Astrocyte (in vitro differentiated cells and primary cell): Measurements from ENCODE around the gene NPAS3. TPM values are rescaled to one million over a fixed set of nuclear protein-coding genes. Genes with fewer than 3 reads are reported as not detected.
A peak's percentile ranks its signal among the peaks of the same experiment; 100 is the strongest.

Experiments
- DNase-seq: peaks from one replicate; pipeline ENCODE4 v3.0.0-alpha.2; 2010; ENCODE audit warnings: low read depth
- FAIRE-seq: peaks from 2 replicates; lab custom pipeline; 2011; peaks lifted over from hg19 to GRCh38; lab: Jason Lieb, UNC
- H2AFZ ChIP-seq: 2 replicates; pipeline ENCODE4 v1.6.0; 2012; ENCODE audit warnings: low read depth, low read length, inconsistent platforms
- H3K27ac ChIP-seq: 2 replicates; pipeline ENCODE4 v1.5.1; 2011; ENCODE audit warnings: low read depth, low read length, inconsistent platforms
- H3K27me3 ChIP-seq: 2 replicates; pipeline ENCODE4 v1.6.0; 2011; ENCODE audit warnings: low read length, inconsistent platforms; ENCODE audit not compliant: insufficient read depth
- H3K36me3 ChIP-seq: 2 replicates; pipeline ENCODE4 v1.5.1; 2011; ENCODE audit warnings: low read length, inconsistent platforms; ENCODE audit not compliant: insufficient read depth
- H3K4me1 ChIP-seq: 2 replicates; pipeline ENCODE4 v1.5.1; 2011; ENCODE audit warnings: low read length, inconsistent platforms; ENCODE audit not compliant: insufficient read depth
- H3K4me2 ChIP-seq: 2 replicates; pipeline ENCODE4 v1.6.0; 2012; ENCODE audit warnings: low read length, inconsistent platforms
- H3K4me3 ChIP-seq: 2 replicates; pipeline ENCODE4 v1.5.1; 2011; ENCODE audit warnings: low read depth, mild to moderate bottlenecking, low read length, inconsistent platforms; ENCODE audit not compliant: insufficient read depth
- H3K79me2 ChIP-seq: 2 replicates; pipeline ENCODE4 v1.6.0; 2012; ENCODE audit warnings: mild to moderate bottlenecking, low read length, inconsistent platforms; ENCODE audit not compliant: insufficient read depth
- H3K9ac ChIP-seq: 2 replicates; pipeline ENCODE4 v1.6.0; 2012; ENCODE audit warnings: mild to moderate bottlenecking, low read length, inconsistent platforms
- H3K9me3 ChIP-seq: 2 replicates; pipeline ENCODE4 v1.5.1; 2012; ENCODE audit warnings: low read depth, mild to moderate bottlenecking, low read length, inconsistent platforms; ENCODE audit not compliant: insufficient read depth
- H4K20me1 ChIP-seq: 2 replicates; pipeline ENCODE4 v1.6.0; 2012; ENCODE audit warnings: low read length, inconsistent platforms; ENCODE audit not compliant: insufficient read depth
- H3K27ac Mint-ChIP-seq: one replicate; pipeline ENCODE4 v1.8.0; 2021; ENCODE audit warnings: mild to moderate bottlenecking, mixed read lengths; ENCODE audit not compliant: unreplicated experiment
- H3K27me3 Mint-ChIP-seq: one replicate; pipeline ENCODE4 v1.8.0; 2021; ENCODE audit warnings: low read depth, mixed read lengths; ENCODE audit not compliant: unreplicated experiment
- H3K36me3 Mint-ChIP-seq: one replicate; pipeline ENCODE4 v1.8.0; 2021; ENCODE audit warnings: low read depth, mixed read lengths; ENCODE audit not compliant: unreplicated experiment
- H3K4me1 Mint-ChIP-seq: one replicate; pipeline ENCODE4 v1.8.0; 2021; ENCODE audit warnings: low read depth, mixed read lengths; ENCODE audit not compliant: unreplicated experiment
- H3K4me3 Mint-ChIP-seq: one replicate; pipeline ENCODE4 v1.8.0; 2021; ENCODE audit warnings: mild to moderate bottlenecking, moderate library complexity, mixed read lengths; ENCODE audit not compliant: unreplicated experiment
- H3K9me3 Mint-ChIP-seq: one replicate; pipeline ENCODE4 v1.8.0; 2021; ENCODE audit warnings: mild to moderate bottlenecking, mixed read lengths; ENCODE audit not compliant: unreplicated experiment
- EZH2 ChIP-seq: IDR thresholded peaks from 2 replicates; pipeline ENCODE4 v1.6.1; 2012; ENCODE audit warnings: mild to moderate bottlenecking, low read length, inconsistent platforms; ENCODE audit not compliant: insufficient read depth
- total RNA-seq: library from RNA; stranded (reverse); gene quantifications from 2 replicates; pipeline ENCODE4 v1.2.1, GENCODE V29; 2021
- TF ChIP-seq, protein P1 (sequence below): IDR thresholded peaks from 2 replicates; pipeline ENCODE4 v1.5.1; 2011; ENCODE audit warnings: low read depth, mild to moderate bottlenecking, inconsistent platforms, low read length, moderate library complexity; ENCODE audit not compliant: insufficient read depth

Gene NPAS3
- total RNA-seq, 1 donor from 2014 or later: 2.6 TPM

DNA sequence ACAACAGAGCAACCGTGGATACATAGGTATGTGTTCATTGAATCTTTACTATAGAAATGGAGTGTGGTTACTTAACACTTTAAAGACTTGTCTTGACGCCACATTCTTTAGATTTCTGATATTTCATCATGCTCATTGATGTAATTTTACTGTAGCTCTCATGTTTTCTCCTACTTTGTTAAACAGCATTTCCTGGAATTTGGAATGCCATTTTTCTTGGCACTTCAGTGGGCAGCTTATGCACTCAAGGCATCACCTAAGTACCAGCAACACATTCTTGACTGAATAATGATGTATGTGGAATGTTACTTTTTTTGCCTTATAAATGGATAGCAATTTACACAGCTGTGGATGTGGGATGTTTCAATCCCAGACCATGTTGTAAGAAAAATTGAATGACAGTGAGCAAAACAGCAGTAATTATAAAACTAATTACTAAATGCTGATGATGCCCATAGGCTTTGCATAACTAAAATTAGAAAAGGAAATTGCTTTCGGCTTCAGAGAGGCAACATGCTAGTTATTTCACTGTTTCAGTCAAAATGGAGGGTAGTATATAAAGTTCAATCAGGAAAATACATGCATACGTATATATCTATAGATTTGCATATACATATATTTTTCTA is 298.5 kb downstream of the NPAS3 start:
- Histone ChIP-seq H3K4me3 (no peak overlapping the region), H3K9me3 (no peaks in the 10 kb centered on the region), H2AFZ (no peak overlapping the region), H3K4me1 (no peaks in the 10 kb centered on the region), H3K79me2 (no peaks in the 10 kb centered on the region), H3K27me3 (no peaks in the 10 kb centered on the region), H3K36me3 (no peaks in the 10 kb centered on the region), H3K9ac (no peak overlapping the region), H4K20me1 (no peaks in the 10 kb centered on the region), H3K4me2 (no peak overlapping the region), H3K27ac (no peak overlapping the region)
- FAIRE-seq (no peak), DNase-seq (peak; percentile 77)
- no peak overlapping the region for H3K4me3 Mint-ChIP-seq
- H3K4me1 Mint-ChIP-seq: peaks cover 2% of the 10 kb centered on the region
- H3K27ac Mint-ChIP-seq: no peak overlapping the region
- H3K36me3 Mint-ChIP-seq: no peaks in the 10 kb centered on the region
- H3K9me3 Mint-ChIP-seq: no peaks in the 10 kb centered on the region
- TF ChIP-seq, protein P1, sequence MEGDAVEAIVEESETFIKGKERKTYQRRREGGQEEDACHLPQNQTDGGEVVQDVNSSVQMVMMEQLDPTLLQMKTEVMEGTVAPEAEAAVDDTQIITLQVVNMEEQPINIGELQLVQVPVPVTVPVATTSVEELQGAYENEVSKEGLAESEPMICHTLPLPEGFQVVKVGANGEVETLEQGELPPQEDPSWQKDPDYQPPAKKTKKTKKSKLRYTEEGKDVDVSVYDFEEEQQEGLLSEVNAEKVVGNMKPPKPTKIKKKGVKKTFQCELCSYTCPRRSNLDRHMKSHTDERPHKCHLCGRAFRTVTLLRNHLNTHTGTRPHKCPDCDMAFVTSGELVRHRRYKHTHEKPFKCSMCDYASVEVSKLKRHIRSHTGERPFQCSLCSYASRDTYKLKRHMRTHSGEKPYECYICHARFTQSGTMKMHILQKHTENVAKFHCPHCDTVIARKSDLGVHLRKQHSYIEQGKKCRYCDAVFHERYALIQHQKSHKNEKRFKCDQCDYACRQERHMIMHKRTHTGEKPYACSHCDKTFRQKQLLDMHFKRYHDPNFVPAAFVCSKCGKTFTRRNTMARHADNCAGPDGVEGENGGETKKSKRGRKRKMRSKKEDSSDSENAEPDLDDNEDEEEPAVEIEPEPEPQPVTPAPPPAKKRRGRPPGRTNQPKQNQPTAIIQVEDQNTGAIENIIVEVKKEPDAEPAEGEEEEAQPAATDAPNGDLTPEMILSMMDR: no peak
- no peak for TF ChIP-seq EZH2
- no peaks in the 10 kb centered on the region for H3K27me3 Mint-ChIP-seq

DNA sequence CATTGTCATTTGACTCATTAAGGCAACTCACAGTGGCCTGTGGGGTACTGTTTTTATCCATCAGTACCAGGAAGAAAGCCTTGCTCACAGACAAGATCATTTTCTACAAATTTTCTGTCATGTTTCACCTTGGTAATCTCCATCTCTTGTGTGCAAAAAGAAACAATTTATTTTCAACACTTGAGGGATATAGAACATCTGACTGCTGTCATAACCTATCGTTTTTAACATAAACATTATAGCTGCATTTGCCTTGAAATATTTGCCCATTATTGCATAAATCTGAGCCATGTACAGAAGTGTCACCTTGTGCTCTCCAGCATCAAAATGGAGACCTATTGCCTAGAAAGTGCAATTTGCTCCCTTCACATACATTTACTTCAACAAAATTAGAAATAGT is 300.8 kb downstream of the NPAS3 start:
- H3K9ac ChIP-seq: no peak overlapping the region
- H3K9me3 ChIP-seq: no peaks in the 10 kb centered on the region
- no peak for FAIRE-seq
- Mint-ChIP-seq H3K4me3 (no peak overlapping the region), H3K36me3 (no peaks in the 10 kb centered on the region), H3K27ac (no peak overlapping the region), H3K9me3 (no peaks in the 10 kb centered on the region), H3K27me3 (no peaks in the 10 kb centered on the region), H3K4me1 (peaks cover 2% of the 10 kb centered on the region)
- no peak for TF ChIP-seq EZH2
- TF ChIP-seq, protein P1: no peak
- no peak overlapping the region for H2AFZ ChIP-seq
- no peak overlapping the region for H3K27ac ChIP-seq
- no peaks in the 10 kb centered on the region for H3K4me1 ChIP-seq
- H3K27me3 ChIP-seq: no peaks in the 10 kb centered on the region
- H3K4me2 ChIP-seq: no peak overlapping the region
- H4K20me1 ChIP-seq: no peaks in the 10 kb centered on the region
- no peak overlapping the region for H3K4me3 ChIP-seq
- DNase-seq: no peak
- H3K36me3 ChIP-seq: no peaks in the 10 kb centered on the region
- no peaks in the 10 kb centered on the region for H3K79me2 ChIP-seq

DNA sequence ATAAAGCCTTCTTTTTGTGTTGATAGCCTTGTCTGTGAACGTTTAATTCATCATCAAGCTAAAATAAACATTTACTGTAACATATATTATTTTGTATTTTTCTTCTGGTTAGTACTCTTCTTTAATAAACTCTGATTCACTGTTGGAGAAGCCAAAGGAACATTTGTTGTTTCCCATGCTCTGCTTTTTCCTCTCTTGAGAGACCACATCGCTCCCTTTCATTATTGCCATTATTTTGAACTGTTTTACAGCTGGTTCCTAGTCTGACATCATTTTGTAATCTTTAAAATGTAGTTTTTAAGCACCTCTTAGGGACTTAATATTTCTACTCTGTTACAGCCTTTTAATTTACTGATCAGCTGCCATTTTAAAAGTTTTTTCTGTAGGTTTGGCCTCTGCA is 301.8 kb downstream of the NPAS3 start:
- Histone ChIP-seq H3K27me3 (no peaks in the 10 kb centered on the region), H3K4me3 (no peak overlapping the region), H3K9me3 (no peaks in the 10 kb centered on the region), H3K79me2 (no peaks in the 10 kb centered on the region), H3K9ac (no peak overlapping the region), H3K36me3 (no peaks in the 10 kb centered on the region), H2AFZ (no peak overlapping the region), H4K20me1 (no peaks in the 10 kb centered on the region), H3K27ac (no peak overlapping the region), H3K4me2 (no peak overlapping the region), H3K4me1 (no peaks in the 10 kb centered on the region)
- no peaks in the 10 kb centered on the region for H3K36me3 Mint-ChIP-seq
- DNase-seq (no peak), FAIRE-seq (no peak)
- TF ChIP-seq EZH2: no peak
- TF ChIP-seq, protein P1: no peak
- no peaks in the 10 kb centered on the region for H3K27me3 Mint-ChIP-seq
- H3K4me3 Mint-ChIP-seq: no peak overlapping the region
- peaks cover 2% of the 10 kb centered on the region for H3K4me1 Mint-ChIP-seq
- no peak overlapping the region for H3K27ac Mint-ChIP-seq
- no peaks in the 10 kb centered on the region for H3K9me3 Mint-ChIP-seq
